Left ventricle myocardium inferior (tissue), 1 donor: ENCODE data around the gene DLK2. TPM values are rescaled to one million over a fixed set of nuclear protein-coding genes. Genes with fewer than 3 reads are reported as not detected.
A peak's percentile ranks its signal among the peaks of the same experiment; 100 is the strongest.

ENCODE experiments used
- DNase-seq: peaks from one replicate; pipeline ENCODE4 v3.0.0-alpha.2; 2020
- H3K27ac ChIP-seq: fragments of 200-600 bp; replicated peaks from 2 replicates; pipeline ENCODE4 v1.8.0; 2021
- H3K27me3 ChIP-seq: fragments of 200-600 bp; 2 replicates; pipeline ENCODE4 v1.8.0; 2021; ENCODE audit warnings: low read depth
- H3K36me3 ChIP-seq: fragments of 200-600 bp; 2 replicates; pipeline ENCODE4 v1.8.0; 2021
- H3K4me1 ChIP-seq: fragments of 200-600 bp; 2 replicates; pipeline ENCODE4 v1.8.0; 2021
- H3K4me3 ChIP-seq: fragments of 200-600 bp; 2 replicates; pipeline ENCODE4 v1.8.0; 2021; ENCODE audit warnings: mild to moderate bottlenecking, moderate library complexity
- H3K9me3 ChIP-seq: fragments of 200-600 bp; replicated peaks from 2 replicates; pipeline ENCODE4 v1.8.0; 2021
- intact Hi-C: fragments of 100-400 bp; cut with micrococcal nuclease; formaldehyde crosslinking; loops from one replicate; pipeline ENCODE4 v1.11.0; 2022
- total RNA-seq: library from RNA; stranded (reverse); fragmentation: NEBNext Ultra II Directional; extraction: Animal tissue kit (Norgen Biotek cat#: 25700); gene quantifications from one replicate; pipeline ENCODE4 v1.2.1, GENCODE V29; 2021
- TF ChIP-seq, protein P1 (sequence below): fragments of 200-600 bp; IDR thresholded peaks from 2 replicates; pipeline ENCODE4 v1.8.0; 2021; ENCODE audit warnings: antibody characterized with exemption, mild to moderate bottlenecking, borderline replicate concordance
- donor health status: DM: no; HTN: yes; CAD: no; lungs with severe emphysema.

DLK2 gene
- total RNA-seq, 1 donor from 2014 or later: 3.3 TPM

DNA sequence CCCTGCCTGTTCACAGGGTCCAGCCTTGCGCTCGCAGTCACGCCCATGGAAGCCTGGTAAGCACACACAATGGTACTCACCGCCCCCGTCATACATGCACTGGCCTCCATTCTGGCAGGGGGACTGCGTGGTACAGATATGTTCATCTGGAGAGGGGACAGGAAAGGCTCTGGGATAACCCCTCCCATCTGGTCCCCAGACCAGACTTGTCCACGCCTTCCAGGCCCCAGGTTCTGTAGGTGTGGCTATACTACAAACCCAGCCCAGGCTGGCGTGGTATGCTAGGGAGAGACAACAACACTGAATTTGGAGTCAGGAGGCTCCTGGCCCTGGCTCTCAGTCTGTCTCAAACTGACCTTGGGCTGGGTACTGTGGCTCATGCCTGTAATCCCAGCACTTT lies 3.4 kb downstream of the DLK2 start:
- peaks cover 45% of the 10 kb centered on the region for H3K36me3 ChIP-seq
- TF ChIP-seq, protein P1, sequence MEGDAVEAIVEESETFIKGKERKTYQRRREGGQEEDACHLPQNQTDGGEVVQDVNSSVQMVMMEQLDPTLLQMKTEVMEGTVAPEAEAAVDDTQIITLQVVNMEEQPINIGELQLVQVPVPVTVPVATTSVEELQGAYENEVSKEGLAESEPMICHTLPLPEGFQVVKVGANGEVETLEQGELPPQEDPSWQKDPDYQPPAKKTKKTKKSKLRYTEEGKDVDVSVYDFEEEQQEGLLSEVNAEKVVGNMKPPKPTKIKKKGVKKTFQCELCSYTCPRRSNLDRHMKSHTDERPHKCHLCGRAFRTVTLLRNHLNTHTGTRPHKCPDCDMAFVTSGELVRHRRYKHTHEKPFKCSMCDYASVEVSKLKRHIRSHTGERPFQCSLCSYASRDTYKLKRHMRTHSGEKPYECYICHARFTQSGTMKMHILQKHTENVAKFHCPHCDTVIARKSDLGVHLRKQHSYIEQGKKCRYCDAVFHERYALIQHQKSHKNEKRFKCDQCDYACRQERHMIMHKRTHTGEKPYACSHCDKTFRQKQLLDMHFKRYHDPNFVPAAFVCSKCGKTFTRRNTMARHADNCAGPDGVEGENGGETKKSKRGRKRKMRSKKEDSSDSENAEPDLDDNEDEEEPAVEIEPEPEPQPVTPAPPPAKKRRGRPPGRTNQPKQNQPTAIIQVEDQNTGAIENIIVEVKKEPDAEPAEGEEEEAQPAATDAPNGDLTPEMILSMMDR: no peak
- peaks cover 35% of the 10 kb centered on the region for H3K4me1 ChIP-seq
- H3K4me3 ChIP-seq: no peak overlapping the region
- intact Hi-C loops: loop anchor here (5.0 kb wide), 2 partner anchors 40 to 55 kb away; no protein-coding TSS in a partner anchor
- peak overlapping the region; percentile 52 for H3K27ac ChIP-seq
- H3K27me3 ChIP-seq: peaks cover 21% of the 10 kb centered on the region
- H3K9me3 ChIP-seq: no peaks in the 10 kb centered on the region
- no peak for DNase-seq

DNA sequence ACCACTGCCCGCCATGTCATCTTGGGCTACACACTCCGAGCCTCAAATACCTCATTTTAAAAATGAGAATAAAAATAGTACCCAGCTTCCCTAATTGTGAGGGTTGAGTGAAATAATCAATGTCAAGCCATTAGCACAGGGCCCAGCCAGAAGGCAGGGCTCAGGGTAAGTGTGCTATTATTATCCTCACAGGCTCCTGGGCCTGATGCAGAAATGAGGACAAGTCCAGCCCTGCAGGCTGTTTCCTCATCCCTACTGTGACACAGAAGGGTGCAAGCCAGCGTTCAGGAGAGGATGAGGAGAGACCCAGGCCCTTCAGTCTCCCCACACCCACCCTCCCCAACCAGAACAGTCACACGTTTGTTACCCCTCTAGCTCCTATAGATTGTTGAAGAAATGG lies 4.0 kb downstream of the DLK2 start:
- H3K9me3 ChIP-seq: no peaks in the 10 kb centered on the region
- no peak overlapping the region for H3K4me3 ChIP-seq
- H3K4me1 ChIP-seq: peaks cover 35% of the 10 kb centered on the region
- DNase-seq: no peak
- TF ChIP-seq, protein P1: no peak
- H3K27ac ChIP-seq: peak overlapping the region; percentile 52
- peaks cover 49% of the 10 kb centered on the region for H3K36me3 ChIP-seq
- peaks cover 15% of the 10 kb centered on the region for H3K27me3 ChIP-seq
- intact Hi-C loops: loop anchor here (5.0 kb wide), 2 partner anchors 41 to 56 kb away; no protein-coding TSS in a partner anchor

DNA sequence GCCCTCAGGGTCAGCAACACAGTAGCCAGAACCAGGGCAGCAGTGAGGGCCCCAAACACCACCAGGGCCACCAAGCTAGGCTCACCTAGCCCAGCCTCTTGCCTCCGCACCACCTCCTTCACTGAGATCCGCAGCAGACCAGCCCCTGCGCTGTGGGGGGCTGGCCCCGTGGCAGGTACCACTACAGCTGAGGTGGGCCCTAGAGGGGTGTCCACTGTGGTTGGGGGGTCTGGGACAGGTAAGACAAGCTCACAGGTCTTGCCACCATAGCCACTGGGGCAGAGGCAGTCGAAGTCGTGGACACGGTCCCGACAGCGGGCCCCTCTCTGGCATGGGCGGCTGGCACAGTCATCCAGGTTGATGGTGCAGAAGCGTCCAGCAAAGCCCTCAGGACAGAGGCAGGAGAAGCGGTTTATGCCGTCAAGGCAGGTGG lies 4.6 kb downstream of the DLK2 start:
- TF ChIP-seq, protein P1: no peak

DNA sequence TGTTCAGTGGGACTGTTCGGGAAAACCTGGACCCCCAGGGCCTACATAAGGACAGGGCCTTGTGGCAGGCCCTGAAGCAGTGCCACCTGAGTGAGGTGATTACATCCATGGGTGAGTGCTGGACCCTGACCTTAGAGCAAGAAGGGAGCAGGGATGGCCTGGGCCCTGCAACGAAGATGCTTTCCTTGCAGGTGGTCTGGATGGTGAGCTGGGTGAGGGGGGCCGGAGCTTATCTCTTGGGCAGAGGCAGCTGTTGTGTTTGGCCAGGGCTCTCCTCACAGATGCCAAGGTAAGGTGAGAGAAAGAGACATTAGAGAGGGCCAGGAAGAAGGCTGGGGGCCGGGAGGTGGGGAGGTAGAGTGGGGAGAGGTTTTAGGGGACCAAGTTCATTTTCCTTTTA lies 6.4 kb downstream of the DLK2 start:
- no peak for DNase-seq
- TF ChIP-seq, protein P1: no peak
- H3K27ac ChIP-seq: no peak overlapping the region
- H3K36me3 ChIP-seq: peaks cover 73% of the 10 kb centered on the region
- no peaks in the 10 kb centered on the region for H3K27me3 ChIP-seq
- no peaks in the 10 kb centered on the region for H3K9me3 ChIP-seq
- intact Hi-C loops: no loop called here
- H3K4me1 ChIP-seq: peaks cover 17% of the 10 kb centered on the region
- H3K4me3 ChIP-seq: no peak overlapping the region

More for the DNA sequence above, 4.6 kb downstream of the DLK2 start:
- Histone ChIP-seq H3K36me3 (peaks cover 56% of the 10 kb centered on the region), H3K4me3 (no peak overlapping the region), H3K4me1 (peaks cover 30% of the 10 kb centered on the region), H3K9me3 (no peaks in the 10 kb centered on the region), H3K27me3 (peaks cover 8% of the 10 kb centered on the region), H3K27ac (peak overlapping the region; percentile 52)
- no peak for DNase-seq
- intact Hi-C loops: loop anchor here (5.0 kb wide), 2 partner anchors 42 to 57 kb away; no protein-coding TSS in a partner anchor

DNA sequence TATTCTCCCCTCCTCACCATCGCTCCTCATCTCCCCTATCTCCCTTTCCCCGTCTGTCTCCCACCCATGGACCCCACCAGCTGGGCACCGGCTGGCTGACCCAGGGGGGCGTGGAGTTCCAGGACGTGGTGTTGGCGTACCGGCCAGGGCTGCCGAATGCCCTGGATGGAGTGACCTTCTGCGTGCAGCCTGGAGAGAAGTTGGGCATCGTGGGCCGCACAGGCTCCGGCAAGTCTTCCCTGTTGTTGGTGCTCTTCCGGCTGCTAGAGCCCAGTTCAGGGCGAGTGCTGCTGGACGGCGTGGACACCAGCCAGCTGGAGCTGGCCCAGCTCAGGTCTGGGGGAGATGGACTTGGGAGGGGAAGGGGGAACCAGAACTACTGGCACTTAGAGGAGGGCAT lies 7.7 kb downstream of the DLK2 start:
- intact Hi-C loops: no loop called here
- H3K4me3 ChIP-seq: no peak overlapping the region

More for the DNA sequence above, 7.7 kb downstream of the DLK2 start:
- no peaks in the 10 kb centered on the region for H3K9me3 ChIP-seq
- no peaks in the 10 kb centered on the region for H3K27me3 ChIP-seq
- TF ChIP-seq, protein P1: no peak
- H3K36me3 ChIP-seq: peaks cover 86% of the 10 kb centered on the region
- H3K27ac ChIP-seq: no peak overlapping the region
- H3K4me1 ChIP-seq: peaks cover 17% of the 10 kb centered on the region
- DNase-seq: no peak
